Measurements from ENCODE around the gene ZNF782. TPM values are rescaled to one million over a fixed set of nuclear protein-coding genes. Genes with fewer than 3 reads are reported as not detected.

Gene ZNF782
- total and polyA plus RNA-seq, 2 of the 8 experiments (the other 6 are each of a cell fraction or from before 2014, with no cell fraction given) = 1.4 to 7.4 TPM

DNA sequence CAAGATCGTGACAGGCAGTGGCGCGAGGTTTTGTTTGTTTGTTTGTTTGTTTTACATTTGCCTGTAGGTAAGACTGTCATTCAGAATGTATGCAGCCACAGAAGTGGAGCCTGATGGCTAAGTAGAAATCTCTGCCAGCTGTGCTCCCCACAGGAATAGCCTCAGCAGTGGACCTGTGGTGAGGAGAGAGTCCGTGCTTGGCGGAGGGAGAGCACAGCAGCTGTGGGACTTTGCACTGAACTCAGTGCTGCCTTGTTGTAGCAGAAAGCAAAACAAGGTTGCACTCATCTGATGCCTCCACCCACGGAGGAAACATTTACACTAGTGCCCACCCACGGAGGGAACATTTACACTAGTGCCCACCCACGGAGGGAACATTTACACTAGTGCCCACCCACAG, 4.4 kb upstream of the ZNF782 start (continued):
- TF ChIP-seq, protein P1, sequence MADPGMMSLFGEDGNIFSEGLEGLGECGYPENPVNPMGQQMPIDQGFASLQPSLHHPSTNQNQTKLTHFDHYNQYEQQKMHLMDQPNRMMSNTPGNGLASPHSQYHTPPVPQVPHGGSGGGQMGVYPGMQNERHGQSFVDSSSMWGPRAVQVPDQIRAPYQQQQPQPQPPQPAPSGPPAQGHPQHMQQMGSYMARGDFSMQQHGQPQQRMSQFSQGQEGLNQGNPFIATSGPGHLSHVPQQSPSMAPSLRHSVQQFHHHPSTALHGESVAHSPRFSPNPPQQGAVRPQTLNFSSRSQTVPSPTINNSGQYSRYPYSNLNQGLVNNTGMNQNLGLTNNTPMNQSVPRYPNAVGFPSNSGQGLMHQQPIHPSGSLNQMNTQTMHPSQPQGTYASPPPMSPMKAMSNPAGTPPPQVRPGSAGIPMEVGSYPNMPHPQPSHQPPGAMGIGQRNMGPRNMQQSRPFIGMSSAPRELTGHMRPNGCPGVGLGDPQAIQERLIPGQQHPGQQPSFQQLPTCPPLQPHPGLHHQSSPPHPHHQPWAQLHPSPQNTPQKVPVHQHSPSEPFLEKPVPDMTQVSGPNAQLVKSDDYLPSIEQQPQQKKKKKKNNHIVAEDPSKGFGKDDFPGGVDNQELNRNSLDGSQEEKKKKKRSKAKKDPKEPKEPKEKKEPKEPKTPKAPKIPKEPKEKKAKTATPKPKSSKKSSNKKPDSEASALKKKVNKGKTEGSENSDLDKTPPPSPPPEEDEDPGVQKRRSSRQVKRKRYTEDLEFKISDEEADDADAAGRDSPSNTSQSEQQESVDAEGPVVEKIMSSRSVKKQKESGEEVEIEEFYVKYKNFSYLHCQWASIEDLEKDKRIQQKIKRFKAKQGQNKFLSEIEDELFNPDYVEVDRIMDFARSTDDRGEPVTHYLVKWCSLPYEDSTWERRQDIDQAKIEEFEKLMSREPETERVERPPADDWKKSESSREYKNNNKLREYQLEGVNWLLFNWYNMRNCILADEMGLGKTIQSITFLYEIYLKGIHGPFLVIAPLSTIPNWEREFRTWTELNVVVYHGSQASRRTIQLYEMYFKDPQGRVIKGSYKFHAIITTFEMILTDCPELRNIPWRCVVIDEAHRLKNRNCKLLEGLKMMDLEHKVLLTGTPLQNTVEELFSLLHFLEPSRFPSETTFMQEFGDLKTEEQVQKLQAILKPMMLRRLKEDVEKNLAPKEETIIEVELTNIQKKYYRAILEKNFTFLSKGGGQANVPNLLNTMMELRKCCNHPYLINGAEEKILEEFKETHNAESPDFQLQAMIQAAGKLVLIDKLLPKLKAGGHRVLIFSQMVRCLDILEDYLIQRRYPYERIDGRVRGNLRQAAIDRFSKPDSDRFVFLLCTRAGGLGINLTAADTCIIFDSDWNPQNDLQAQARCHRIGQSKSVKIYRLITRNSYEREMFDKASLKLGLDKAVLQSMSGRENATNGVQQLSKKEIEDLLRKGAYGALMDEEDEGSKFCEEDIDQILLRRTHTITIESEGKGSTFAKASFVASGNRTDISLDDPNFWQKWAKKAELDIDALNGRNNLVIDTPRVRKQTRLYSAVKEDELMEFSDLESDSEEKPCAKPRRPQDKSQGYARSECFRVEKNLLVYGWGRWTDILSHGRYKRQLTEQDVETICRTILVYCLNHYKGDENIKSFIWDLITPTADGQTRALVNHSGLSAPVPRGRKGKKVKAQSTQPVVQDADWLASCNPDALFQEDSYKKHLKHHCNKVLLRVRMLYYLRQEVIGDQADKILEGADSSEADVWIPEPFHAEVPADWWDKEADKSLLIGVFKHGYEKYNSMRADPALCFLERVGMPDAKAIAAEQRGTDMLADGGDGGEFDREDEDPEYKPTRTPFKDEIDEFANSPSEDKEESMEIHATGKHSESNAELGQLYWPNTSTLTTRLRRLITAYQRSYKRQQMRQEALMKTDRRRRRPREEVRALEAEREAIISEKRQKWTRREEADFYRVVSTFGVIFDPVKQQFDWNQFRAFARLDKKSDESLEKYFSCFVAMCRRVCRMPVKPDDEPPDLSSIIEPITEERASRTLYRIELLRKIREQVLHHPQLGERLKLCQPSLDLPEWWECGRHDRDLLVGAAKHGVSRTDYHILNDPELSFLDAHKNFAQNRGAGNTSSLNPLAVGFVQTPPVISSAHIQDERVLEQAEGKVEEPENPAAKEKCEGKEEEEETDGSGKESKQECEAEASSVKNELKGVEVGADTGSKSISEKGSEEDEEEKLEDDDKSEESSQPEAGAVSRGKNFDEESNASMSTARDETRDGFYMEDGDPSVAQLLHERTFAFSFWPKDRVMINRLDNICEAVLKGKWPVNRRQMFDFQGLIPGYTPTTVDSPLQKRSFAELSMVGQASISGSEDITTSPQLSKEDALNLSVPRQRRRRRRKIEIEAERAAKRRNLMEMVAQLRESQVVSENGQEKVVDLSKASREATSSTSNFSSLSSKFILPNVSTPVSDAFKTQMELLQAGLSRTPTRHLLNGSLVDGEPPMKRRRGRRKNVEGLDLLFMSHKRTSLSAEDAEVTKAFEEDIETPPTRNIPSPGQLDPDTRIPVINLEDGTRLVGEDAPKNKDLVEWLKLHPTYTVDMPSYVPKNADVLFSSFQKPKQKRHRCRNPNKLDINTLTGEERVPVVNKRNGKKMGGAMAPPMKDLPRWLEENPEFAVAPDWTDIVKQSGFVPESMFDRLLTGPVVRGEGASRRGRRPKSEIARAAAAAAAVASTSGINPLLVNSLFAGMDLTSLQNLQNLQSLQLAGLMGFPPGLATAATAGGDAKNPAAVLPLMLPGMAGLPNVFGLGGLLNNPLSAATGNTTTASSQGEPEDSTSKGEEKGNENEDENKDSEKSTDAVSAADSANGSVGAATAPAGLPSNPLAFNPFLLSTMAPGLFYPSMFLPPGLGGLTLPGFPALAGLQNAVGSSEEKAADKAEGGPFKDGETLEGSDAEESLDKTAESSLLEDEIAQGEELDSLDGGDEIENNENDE (IDR thresholded peaks at IDR 0.05; ENCODE audit: insufficient replicate concordance, low read length) = no peak
- TF ChIP-seq SP2 (IDR thresholded peaks at IDR 0.05; ENCODE audit: low read length) = no peak
- no peak for TF ChIP-seq POLR2AphosphoS5 (IDR thresholded peaks at IDR 0.05; ENCODE audit: low read depth, low read length)
- TF ChIP-seq CTBP2 (IDR thresholded peaks at IDR 0.05; ENCODE audit: borderline replicate concordance, insufficient read depth, insufficient read length, low read length) = no peak
- peak; percentile 3 for TF ChIP-seq NANOG (IDR thresholded peaks at IDR 0.05; ENCODE audit: insufficient read depth, low read depth, low read length, poor library complexity, severe bottlenecking)
- peak in 1 of 2 experiments; percentile 81; a peak in 1 of 4 replicates for TF ChIP-seq HDAC2 (IDR thresholded peaks at IDR 0.05; ENCODE audit: borderline replicate concordance in 1 of 2, low read depth in 2 of 2, low read length in 2 of 2)
- TF ChIP-seq RXRA (IDR thresholded peaks at IDR 0.05; ENCODE audit: insufficient read depth, low read depth, low read length) = no peak
